Upper lobe of left lung (tissue), 6 donors: ENCODE results near the gene ZBED6. TPM values are rescaled to one million over a fixed set of nuclear protein-coding genes. Genes with fewer than 3 reads are reported as not detected.

Experiments used
- ATAC-seq, 2 donors: fragments of 200-7000 bp; cut with Tn5 transposase; one replicate each; pipeline ENCODE4 v1.9.1; 2022; ENCODE audit warnings: mild to moderate bottlenecking in 2 of 2, moderate library complexity in 2 of 2; ENCODE audit not compliant: low FRiP score in 2 of 2
- DNase-seq, 2 donors: peaks; one replicate each; pipeline ENCODE4 v3.0.0-alpha.2; 2019 to 2020
- H3K27ac ChIP-seq, 4 donors: fragments of 200-600 bp; sonication (generic); one replicate each; pipeline ENCODE4 v1.5.1; 2016 to 2019
- H3K27me3 ChIP-seq, 4 donors: fragments of 200-600 bp; sonication (generic); one replicate each; pipeline ENCODE4 v1.5.1; 2017 to 2019
- H3K36me3 ChIP-seq, 4 donors: fragments of 200-600 bp; sonication (generic); one replicate each; pipeline ENCODE4 v1.5.1; 2016 to 2019
- H3K4me1 ChIP-seq, 4 donors: fragments of 200-600 bp; sonication (generic); one replicate each; pipeline ENCODE4 v1.5.1; 2018 to 2019
- H3K4me3 ChIP-seq, 4 donors: fragments of 200-600 bp; sonication (generic); one replicate each; pipeline ENCODE4 v1.5.1; 2017 to 2019; ENCODE audit warnings: mild to moderate bottlenecking in 2 of 4, moderate library complexity in 1 of 4
- H3K9me3 ChIP-seq, 4 donors: fragments of 200-600 bp; sonication (generic); one replicate each; pipeline ENCODE4 v1.5.1; 2018 to 2019
- EP300 ChIP-seq, 4 donors: sonication (generic); formaldehyde crosslinking; IDR thresholded peaks; one replicate each; pipeline ENCODE4 v1.5.1; 2017; ENCODE audit warnings: antibody characterized with exemption in 4 of 4, control low read depth in 2 of 4
- POLR2A ChIP-seq, 4 donors: fragments of 450-650 bp; IDR thresholded peaks; one replicate each; pipeline ENCODE4 v1.5.1; 2016 to 2017; ENCODE audit warnings: antibody characterized with exemption in 4 of 4, mild to moderate bottlenecking in 2 of 4
- POLR2AphosphoS5 ChIP-seq, 2 donors: sonication (generic); formaldehyde crosslinking; IDR thresholded peaks; one replicate each; pipeline ENCODE4 v1.5.1; 2017; ENCODE audit warnings: antibody characterized with exemption in 2 of 2
- WGBS, 2 donors: methylation state at CpG; one replicate each; pipeline ENCODE4 v1.1.5; 2017 to 2018; 5-methylcytosine and 5-hydroxymethylcytosine counted together
- total RNA-seq, 6 donors: library from RNA; depleted of rRNA in 4 of 6; stranded (reverse); fragments of >200 nt in 4 of 6; gene quantifications; one replicate each; pipeline versions ENCODE4 v1.1.0 to v1.2.1, GENCODE V29; 2016 to 2021
- TF ChIP-seq, protein P1 (sequence below), 6 experiments: fragments of 450-650 bp in 4 of 6; fragments of 200-600 bp in 2 of 6; sonication (generic) in 2 of 6; IDR thresholded peaks; one replicate each; pipeline ENCODE4 v1.5.1; 2016 to 2019; ENCODE audit warnings: antibody characterized with exemption in 6 of 6
- donor health status: DM: no; HTN: no; CAD: no; lungs with moderate emphysema.
- donor health status: DM: no; HTN: yes; CAD: no; lungs with severe emphysema.

ZBED6 gene
- total RNA-seq, 6 donors from 2014 or later: 15.0 to 29.3 (median 21.3) TPM

DNA sequence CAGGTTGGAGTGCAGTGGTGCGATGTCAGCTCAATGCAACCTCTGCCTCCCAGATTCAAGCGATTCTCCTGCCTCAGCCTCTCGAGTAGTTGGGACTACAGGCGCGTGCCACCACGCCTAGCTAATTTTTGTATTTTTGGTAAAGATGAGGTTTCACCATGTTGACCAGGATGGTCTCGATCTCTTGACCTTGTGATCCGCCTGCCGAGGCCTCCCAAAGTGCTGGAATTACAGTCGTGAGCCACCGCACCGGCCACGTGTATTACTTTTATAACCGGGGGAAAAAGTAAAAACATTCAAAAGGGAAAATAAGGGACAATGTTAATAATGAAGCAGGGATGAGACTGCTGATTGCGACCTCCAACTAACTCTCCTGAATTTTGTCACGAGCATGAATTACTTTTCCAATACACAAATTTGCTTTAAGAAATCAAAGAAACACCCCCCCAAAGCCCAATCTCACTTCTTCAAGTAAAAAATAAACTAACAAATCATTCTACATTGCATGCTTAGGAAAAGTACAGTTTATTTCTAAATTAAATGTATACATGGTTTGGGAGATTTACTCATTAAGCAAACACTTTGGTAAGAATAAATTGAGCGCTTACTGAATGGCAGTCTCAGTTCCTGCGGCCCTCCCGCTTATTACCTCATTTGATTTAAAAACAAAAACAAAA, 521 bp upstream of the ZBED6 start:
- Histone ChIP-seq H3K27me3 (no peaks in the 10 kb centered on the region), H3K4me1 (peaks cover 29 to 35% (median 31%) of the 10 kb centered on the region in 4 donors), H3K36me3 (peaks cover 0 to 12% (median 0%) of the 10 kb centered on the region in 4 donors), H3K27ac (peak overlapping the region; percentile 96 to 99 (median 97)), H3K4me3 (peak overlapping the region in 3 of 4 donors; percentile 68 to 83 (median 79)), H3K9me3 (no peaks in the 10 kb centered on the region)
- ATAC-seq: no peak
- 78 to 80% methylated on average over 19 of the region's 19 CpGs for WGBS, 2 donors
- TF ChIP-seq POLR2AphosphoS5 (IDR thresholded peaks at IDR 0.05) (no peak), POLR2A (IDR thresholded peaks at IDR 0.05) (no peak)
- DNase-seq: no peak

DNA sequence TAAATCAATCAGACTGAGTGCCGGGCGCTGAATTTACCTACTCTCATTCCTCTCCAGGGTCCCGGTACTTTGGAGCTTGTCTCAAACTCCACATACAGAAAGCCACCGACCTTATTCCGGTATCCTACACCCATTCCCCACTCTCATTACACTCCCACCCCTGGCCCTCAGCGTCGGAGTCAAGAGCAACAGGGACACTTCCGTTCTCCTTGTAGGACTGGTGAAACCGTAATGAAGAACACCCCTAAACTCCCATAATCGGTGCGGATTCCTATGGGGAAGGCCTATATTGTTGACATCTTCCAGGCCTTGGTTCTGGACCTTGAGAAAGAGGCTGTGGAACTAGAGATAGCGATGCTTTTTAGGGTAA, 798 bp downstream of the ZBED6 start:
- Histone ChIP-seq H3K4me1 (peaks cover 35 to 44% (median 41%) of the 10 kb centered on the region in 4 donors), H3K36me3 (peaks cover 0 to 17% (median 0%) of the 10 kb centered on the region in 4 donors)

DNA sequence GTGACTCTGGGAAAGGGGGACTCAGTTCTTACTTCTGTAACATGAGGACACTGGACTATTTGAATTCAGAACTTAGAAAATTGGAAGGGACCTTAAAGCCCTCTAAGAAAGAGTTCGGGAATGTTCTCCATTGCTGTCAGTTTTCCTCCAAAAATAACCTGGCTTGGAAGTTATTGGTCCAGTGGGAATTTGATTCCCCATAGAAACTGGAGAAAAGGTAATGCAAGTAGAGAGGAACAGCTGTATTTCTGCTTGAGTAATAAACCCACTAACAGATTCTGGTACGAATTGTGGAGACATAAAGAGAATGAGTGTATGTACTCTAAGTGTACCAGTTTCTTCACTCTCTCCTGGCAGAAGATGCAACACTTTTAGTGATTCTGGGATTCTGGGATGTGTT, 1.8 kb downstream of the ZBED6 start:
- Histone ChIP-seq H3K27me3 (no peaks in the 10 kb centered on the region), H3K36me3 (peaks cover 0 to 17% (median 0%) of the 10 kb centered on the region in 4 donors), H3K27ac (peak overlapping the region in 1 of 4 donors; percentile 98), H3K4me3 (peak overlapping the region in 3 of 4 donors; percentile 68 to 83 (median 79)), H3K4me1 (peaks cover 35 to 44% (median 41%) of the 10 kb centered on the region in 4 donors), H3K9me3 (no peaks in the 10 kb centered on the region)
- WGBS, 2 donors: 79 to 84% methylated on average over 2 of the region's 2 CpGs
- DNase-seq: no peak
- TF ChIP-seq POLR2A (IDR thresholded peaks at IDR 0.05): no peak
- no peak for TF ChIP-seq POLR2AphosphoS5 (IDR thresholded peaks at IDR 0.05)
- no peak for ATAC-seq

More for the DNA sequence above, 798 bp downstream of the ZBED6 start:
- TF ChIP-seq, protein P1, sequence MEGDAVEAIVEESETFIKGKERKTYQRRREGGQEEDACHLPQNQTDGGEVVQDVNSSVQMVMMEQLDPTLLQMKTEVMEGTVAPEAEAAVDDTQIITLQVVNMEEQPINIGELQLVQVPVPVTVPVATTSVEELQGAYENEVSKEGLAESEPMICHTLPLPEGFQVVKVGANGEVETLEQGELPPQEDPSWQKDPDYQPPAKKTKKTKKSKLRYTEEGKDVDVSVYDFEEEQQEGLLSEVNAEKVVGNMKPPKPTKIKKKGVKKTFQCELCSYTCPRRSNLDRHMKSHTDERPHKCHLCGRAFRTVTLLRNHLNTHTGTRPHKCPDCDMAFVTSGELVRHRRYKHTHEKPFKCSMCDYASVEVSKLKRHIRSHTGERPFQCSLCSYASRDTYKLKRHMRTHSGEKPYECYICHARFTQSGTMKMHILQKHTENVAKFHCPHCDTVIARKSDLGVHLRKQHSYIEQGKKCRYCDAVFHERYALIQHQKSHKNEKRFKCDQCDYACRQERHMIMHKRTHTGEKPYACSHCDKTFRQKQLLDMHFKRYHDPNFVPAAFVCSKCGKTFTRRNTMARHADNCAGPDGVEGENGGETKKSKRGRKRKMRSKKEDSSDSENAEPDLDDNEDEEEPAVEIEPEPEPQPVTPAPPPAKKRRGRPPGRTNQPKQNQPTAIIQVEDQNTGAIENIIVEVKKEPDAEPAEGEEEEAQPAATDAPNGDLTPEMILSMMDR (IDR thresholded peaks at IDR 0.05): no peak
- TF ChIP-seq POLR2AphosphoS5 (IDR thresholded peaks at IDR 0.05) (no peak), POLR2A (IDR thresholded peaks at IDR 0.05) (no peak), EP300 (IDR thresholded peaks at IDR 0.05) (no peak)
- Histone ChIP-seq H3K27ac (peak overlapping the region; percentile 96 to 99 (median 97)), H3K27me3 (no peaks in the 10 kb centered on the region), H3K9me3 (no peaks in the 10 kb centered on the region), H3K4me3 (peak overlapping the region; percentile 68 to 83 (median 79))
- no peak for DNase-seq
- 1 to 2% methylated on average over 12 of the region's 12 CpGs for WGBS, 2 donors
- peak; percentile 44 to 64 for ATAC-seq

DNA sequence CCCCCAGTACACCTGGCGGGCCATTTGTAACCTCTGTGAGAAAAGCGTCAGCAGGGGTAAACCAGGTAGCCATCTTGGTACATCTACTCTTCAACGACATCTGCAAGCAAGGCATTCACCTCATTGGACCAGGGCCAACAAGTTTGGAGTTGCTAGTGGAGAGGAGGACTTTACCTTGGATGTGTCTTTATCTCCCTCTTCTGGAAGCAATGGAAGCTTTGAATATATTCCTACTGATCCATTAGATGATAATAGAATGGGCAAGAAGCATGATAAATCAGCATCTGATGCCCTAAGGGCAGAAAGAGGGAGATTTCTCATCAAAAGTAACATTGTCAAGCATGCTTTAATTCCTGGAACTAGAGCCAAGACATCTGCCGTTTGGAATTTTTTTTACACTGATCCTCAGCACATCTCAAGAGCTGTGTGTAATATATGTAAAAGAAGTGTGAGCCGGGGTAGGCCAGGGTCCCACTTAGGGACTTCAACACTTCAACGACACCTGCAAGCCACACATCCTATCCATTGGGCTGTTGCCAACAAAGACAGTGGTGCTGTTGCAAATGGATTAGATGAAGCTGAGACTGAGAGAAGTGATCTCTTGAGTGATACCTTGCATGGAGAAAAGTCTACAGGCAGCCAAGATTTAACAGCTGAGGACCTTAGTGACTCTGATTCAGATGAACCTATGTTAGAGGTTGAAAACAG, 2.7 kb downstream of the ZBED6 start:
- DNase-seq: no peak

DNA sequence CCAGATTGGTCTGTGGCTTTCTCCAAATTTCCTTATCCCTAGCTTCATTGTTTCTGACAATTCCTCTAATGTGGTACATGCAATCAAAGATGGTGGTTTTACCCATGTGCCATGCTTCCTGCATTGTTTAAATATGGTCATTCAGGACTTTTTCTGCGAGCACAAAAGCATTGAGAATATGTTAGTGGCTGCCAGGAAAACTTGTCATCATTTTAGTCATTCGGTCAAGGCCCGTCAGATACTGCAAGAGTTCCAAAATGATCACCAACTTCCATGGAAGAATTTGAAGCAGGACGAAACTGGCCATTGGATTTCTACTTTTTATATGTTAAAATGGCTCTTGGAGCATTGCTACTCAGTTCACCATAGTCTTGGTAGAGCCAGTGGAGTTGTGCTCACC, 3.7 kb downstream of the ZBED6 start:
- H3K4me1 ChIP-seq: peaks cover 35 to 50% (median 44%) of the 10 kb centered on the region in 4 donors
- H3K36me3 ChIP-seq: peaks cover 0 to 28% (median 4%) of the 10 kb centered on the region in 4 donors
- no peak for ATAC-seq
- no peaks in the 10 kb centered on the region for H3K27me3 ChIP-seq
- H3K27ac ChIP-seq: no peak overlapping the region
- 92 to 98% methylated on average over 4 of the region's 4 CpGs for WGBS, 2 donors
- no peak for DNase-seq
- no peaks in the 10 kb centered on the region for H3K9me3 ChIP-seq
- H3K4me3 ChIP-seq: no peak overlapping the region
- TF ChIP-seq EP300 (IDR thresholded peaks at IDR 0.05) (no peak), POLR2AphosphoS5 (IDR thresholded peaks at IDR 0.05) (no peak), POLR2A (IDR thresholded peaks at IDR 0.05) (no peak)
- TF ChIP-seq, protein P1 (IDR thresholded peaks at IDR 0.05): no peak

More for the DNA sequence above, 2.7 kb downstream of the ZBED6 start:
- peaks cover 35 to 44% (median 41%) of the 10 kb centered on the region in 4 donors for H3K4me1 ChIP-seq
- H3K36me3 ChIP-seq: peaks cover 0 to 21% (median 0%) of the 10 kb centered on the region in 4 donors
- no peaks in the 10 kb centered on the region for H3K27me3 ChIP-seq
- TF ChIP-seq, protein P1 (IDR thresholded peaks at IDR 0.05): no peak
- TF ChIP-seq POLR2A (IDR thresholded peaks at IDR 0.05): no peak
- no peak for TF ChIP-seq EP300 (IDR thresholded peaks at IDR 0.05)
- TF ChIP-seq POLR2AphosphoS5 (IDR thresholded peaks at IDR 0.05): no peak
- no peak for ATAC-seq
- H3K9me3 ChIP-seq: no peaks in the 10 kb centered on the region
- H3K4me3 ChIP-seq: no peak overlapping the region
- H3K27ac ChIP-seq: no peak overlapping the region
- WGBS, 2 donors: 78 to 82% methylated on average over 6 of the region's 6 CpGs
